HPDE6-E6E7 (cell line): ENCODE results near the gene VAMP8.
"Not testable (repeated sequence)": the region's sequence is repeated elsewhere in the genome, so short reads cannot be mapped to it uniquely, and the experiment has no call there.

ENCODE experiments used
- DNase-seq: peaks from one replicate; pipeline ENCODE4 v3.0.0; 2011; ENCODE audit warnings: missing footprints; ENCODE audit errors: extremely low spot score

VAMP8 gene

DNA sequence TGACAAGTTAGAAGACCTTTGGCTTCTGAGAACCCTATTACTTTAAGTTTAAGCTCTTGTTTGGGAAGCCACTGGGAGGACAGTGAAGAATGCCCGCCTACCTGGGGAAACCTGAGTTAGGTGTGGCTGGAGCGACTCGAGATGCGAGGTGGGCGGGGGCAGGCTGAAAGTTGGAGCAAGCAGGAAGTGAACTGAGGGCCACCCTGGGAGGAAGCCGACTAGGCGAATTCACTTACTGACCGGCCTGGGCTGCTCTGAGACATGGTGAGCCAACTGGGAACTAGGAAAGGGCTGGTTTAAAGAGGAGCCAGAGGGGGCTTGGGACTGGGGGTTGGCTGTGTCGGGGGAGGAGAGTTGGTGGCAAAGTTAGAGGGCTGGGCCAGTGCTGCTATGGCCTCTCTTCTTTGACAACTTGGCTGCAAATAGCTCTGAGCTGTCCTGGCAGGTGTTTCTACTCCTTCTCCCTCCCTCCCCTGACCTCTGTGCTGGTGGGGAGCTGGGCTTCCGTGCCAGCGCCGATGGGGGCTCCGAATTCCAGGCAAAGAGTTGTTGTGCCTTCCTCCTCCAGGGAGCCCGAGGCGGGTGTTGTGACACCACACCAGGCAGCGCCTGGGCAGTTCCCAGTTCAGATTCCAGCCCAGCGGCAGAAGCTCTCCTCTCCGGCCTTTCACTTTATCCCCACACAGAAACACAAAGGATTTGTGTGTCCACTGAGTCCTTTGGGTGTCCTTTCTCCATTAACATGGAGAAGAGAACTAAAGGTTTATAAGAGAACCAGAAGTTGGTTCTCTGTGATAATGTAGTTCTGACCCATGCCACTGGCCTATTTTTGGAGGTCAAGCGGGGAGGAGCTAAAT lies at the start of gene VAMP8:
Gene VAMP8, plus strand, starts transcription at position 201 of the 857 bp plus-strand sequence. Its CDS starts 61 bp downstream, at position 262.
- DNase-seq = peak; percentile 95

DNA sequence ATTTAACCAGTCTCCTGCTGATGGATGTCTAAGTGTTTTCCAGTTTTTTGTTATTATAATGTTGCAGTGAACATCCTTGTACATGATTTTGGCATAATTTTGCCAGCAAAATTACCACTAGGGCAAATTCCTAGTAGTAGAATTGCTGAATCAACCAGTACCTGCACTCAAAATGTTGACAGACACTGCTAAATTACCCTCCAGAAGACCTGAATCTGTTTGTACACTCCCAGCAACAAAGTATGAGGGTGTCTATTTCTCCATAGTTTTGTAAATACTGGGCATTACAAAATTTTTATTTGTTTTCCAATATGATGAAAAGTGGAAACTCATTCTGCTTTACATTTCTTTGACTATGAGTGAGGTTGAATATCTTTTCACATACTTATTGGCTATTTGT lies 49.6 kb upstream of the VAMP8 start:
- no peak for DNase-seq

DNA sequence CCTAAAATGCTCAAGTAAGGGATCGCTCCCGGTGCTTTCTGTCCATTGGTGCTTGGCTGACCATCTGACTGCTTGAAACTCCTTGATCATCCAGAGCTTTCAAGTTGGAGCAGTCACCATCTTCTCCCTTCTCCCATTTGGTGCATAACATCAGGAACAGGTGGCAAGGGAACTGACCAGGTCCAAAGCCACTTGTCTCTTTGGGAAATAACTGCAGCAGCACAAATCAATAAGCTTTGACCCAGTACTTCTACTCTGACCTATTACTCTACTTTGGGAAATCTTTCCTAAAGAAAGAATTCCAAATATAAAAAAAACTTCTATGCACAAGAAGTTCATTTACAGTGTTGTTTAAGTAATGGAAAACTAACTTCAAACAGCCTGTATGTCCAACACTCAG lies 49.0 kb upstream of the VAMP8 start:
- no peak for DNase-seq

GRCh38 chr2:85529809-85530208 lies 47.6 kb upstream of the VAMP8 start:
- DNase-seq = no peak

DNA sequence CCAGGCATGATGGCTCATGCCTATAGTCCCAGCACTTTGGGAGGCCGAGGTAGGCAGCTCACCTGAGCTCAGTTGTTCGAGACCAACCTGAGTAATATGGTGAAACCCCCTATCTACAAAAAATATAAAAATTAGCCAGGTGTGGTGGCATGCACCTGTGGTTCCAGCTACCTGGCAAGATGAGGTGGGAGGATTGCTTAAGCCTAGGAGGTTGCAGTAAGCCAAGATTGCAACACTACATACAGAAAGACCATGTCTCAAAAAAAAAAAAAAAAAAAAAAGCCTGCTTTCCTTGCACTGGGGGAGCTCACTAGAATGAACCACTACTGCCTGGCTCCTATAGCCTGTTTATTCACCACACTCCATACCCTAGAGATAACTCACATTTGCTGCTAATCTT lies 45.8 kb upstream of the VAMP8 start:
- no peak for DNase-seq

GRCh38 chr2:85534099-85534498 lies 43.3 kb upstream of the VAMP8 start:
- no peak for DNase-seq

DNA sequence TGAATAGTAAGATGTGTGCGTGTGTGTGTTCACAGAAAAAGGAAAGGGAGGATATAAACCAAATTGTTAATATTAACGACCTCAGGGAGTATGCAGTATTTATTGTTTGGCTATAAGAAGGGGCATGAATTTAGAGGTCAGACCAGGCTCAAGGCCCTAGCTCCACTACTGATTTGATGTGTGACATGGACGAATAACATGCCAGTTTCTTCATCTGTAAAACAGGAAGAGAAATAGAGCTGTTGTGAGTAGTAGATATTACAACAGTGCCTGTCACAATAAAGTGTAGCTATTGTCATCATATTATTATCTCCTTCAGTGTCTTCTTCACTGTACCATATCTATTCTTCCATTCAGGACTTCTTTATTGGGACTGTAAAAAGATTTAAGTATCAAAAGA lies 42.5 kb upstream of the VAMP8 start:
- no peak for DNase-seq

- no peak for DNase-seq
These were observed 40.9 kb upstream of the VAMP8 start for GRCh38 chr2:85536479-85536878.

- DNase-seq = no peak
These were observed 39.5 kb upstream of the VAMP8 start for GRCh38 chr2:85537600-85538506.

DNA sequence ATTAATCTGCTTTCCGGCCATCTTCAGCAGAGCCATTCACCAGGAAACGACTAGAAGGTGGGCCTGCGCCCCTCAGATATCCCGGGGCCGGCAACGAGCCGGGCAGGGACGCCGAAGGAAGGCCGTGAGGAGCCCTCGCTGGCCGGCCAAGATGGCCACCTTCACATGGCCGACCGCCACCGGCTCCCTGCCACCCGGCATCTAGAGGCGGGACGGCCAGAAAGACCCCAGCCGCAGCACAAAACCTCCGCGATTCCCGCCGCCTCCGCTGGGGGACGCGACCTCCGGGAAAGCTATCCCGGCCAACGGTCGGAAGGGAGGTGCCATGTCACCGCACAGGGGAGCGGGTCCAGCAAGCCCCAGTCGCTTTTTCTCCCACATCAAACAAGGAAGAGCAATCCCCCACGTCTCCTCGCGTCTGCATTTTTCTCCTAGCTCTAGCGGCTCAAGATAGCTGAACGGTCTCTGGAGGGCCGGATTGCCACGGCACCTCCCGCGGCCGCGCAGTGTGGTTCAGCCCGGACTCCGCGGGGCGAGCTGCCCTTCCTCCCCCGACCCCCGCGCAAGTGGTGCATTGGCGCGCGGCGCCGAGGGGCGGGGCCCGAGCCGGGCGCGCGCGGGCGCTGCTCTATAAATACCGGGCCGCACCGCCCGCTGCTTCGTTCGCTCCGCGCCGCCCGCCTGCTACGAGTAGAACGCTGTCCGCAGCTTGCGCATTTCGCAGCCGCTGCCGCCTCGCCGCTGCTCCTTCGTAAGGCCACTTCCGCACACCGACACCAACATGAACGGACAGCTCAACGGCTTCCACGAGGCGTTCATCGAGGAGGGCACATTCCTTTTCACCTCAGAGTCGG lies 38.7 kb upstream of the VAMP8 start, which contains the start of gene MAT2A:
Gene MAT2A, plus strand, starts transcription at position 662 of the 854 bp plus-strand sequence. Its CDS starts 120 bp downstream, at position 782.
- DNase-seq = peak; percentile 85

- DNase-seq = no peak
These were observed 37.8 kb upstream of the VAMP8 start for GRCh38 chr2:85539361-85540132.

DNA sequence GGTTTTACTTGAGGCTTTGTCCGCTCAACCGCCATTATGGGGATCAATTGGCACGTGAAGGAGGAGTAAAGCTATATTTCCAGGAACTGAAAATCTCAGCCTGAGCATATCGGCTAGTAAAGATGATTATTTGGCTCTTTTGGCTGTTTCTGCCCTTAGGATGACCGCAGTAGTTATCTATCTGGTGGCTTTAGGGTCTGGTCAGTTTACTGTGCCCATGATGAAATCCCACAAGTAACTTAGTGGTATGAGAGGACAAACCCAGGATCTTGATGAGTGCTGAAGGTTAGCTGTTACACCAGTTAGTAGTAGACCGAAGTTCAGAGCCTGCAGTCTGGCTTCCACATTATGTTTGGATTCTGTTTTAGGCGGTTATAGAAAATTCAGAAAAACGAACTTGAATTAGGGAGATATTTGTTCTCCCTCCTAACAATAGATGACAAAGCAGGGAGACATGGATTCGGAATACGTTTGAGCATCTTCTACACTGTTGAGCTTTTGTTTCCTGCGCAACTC lies 37.2 kb upstream of the VAMP8 start:
- no peak for DNase-seq

GRCh38 chr2:85541262-85541661 lies 36.1 kb upstream of the VAMP8 start:
- no peak for DNase-seq

- DNase-seq = no peak
These were observed 35.5 kb upstream of the VAMP8 start for GRCh38 chr2:85541753-85542457.

GRCh38 chr2:85542777-85543176 lies 34.6 kb upstream of the VAMP8 start:
- no peak for DNase-seq

- not testable (repeated sequence) for DNase-seq
These were observed 33.1 kb upstream of the VAMP8 start for GRCh38 chr2:85544254-85544691.

- DNase-seq = not testable (repeated sequence)
These were observed 32.2 kb upstream of the VAMP8 start for GRCh38 chr2:85544915-85545779.

- DNase-seq = no peak
These were observed 31.6 kb upstream of the VAMP8 start for GRCh38 chr2:85545780-85546240.
